Measurements from ENCODE around the gene DPH5.

GRCh38 chr1:100952104-100952745 is 73.4 kb downstream of the DPH5 start:
- TF ChIP-seq EZH2 (IDR thresholded peaks at IDR 0.05; ENCODE audit: borderline replicate concordance, insufficient read depth, low read depth, low read length, poor library complexity, severe bottlenecking) (no peak), CTCF (IDR thresholded peaks at IDR 0.05) (no peak)
